Heart right ventricle (tissue), 16 donors: ENCODE data around the gene SLC52A1. TPM values are rescaled to one million over a fixed set of nuclear protein-coding genes. Genes with fewer than 3 reads are reported as not detected.

Experiments
- ATAC-seq, 8 donors: fragments of 200-7000 bp; cut with Tn5 transposase; one replicate each; pipeline ENCODE4 v1.9.1; 2020; ENCODE audit warnings: mild to moderate bottlenecking in 8 of 8, moderate library complexity in 8 of 8, moderate number of reproducible peaks in 1 of 8
- DNase-seq, 2 donors: peaks; one replicate each; pipeline ENCODE4 v3.0.0-alpha.2; 2020
- H3K27ac ChIP-seq, 10 donors: fragments of 200-600 bp; sonication (generic) in 2 of 10; one replicate each; pipeline versions ENCODE4 v1.5.0 to v1.8.0; 2020 to 2022; ENCODE audit warnings: mild to moderate bottlenecking in 3 of 10
- H3K27me3 ChIP-seq, 7 donors: fragments of 200-600 bp; one replicate each; pipeline ENCODE4 v1.8.0; 2021 to 2022; ENCODE audit warnings: mild to moderate bottlenecking in 2 of 7
- H3K36me3 ChIP-seq, 9 donors: fragments of 200-600 bp; sonication (generic) in 1 of 9; one replicate each; pipeline versions ENCODE4 v1.5.0 to v1.8.0; 2020 to 2022; ENCODE audit warnings: mild to moderate bottlenecking in 2 of 9
- H3K4me1 ChIP-seq, 9 donors: fragments of 200-600 bp; sonication (generic) in 1 of 9; one replicate each; pipeline versions ENCODE4 v1.5.0 to v1.8.0; 2020 to 2022; ENCODE audit warnings: mild to moderate bottlenecking in 4 of 9
- H3K4me3 ChIP-seq, 10 donors: fragments of 200-600 bp; sonication (generic) in 2 of 10; one replicate each; pipeline versions ENCODE4 v1.5.0 to v1.8.0; 2020 to 2022; ENCODE audit warnings: mild to moderate bottlenecking in 7 of 10, moderate library complexity in 2 of 10
- H3K9me3 ChIP-seq, 11 donors: fragments of 200-600 bp in 10 of 11; sonication (generic) in 2 of 11; one replicate each; pipeline versions ENCODE4 v1.5.0 to v1.8.0; 2013 to 2022; ENCODE audit warnings: mild to moderate bottlenecking in 2 of 11, control low read depth in 1 of 11, moderate library complexity in 1 of 11
- WGBS, 2 donors: extraction: QIAGEN DNeasy Blood & Tissue Kit; methylation state at CpG; one replicate each; pipeline ENCODE4 v1.1.7; 2013; ENCODE audit warnings: inconsistent platforms in 1 of 2; 5-methylcytosine and 5-hydroxymethylcytosine counted together
- intact Hi-C, 10 donors: fragments of 100-400 bp; cut with DNase I; formaldehyde crosslinking; loops; one replicate each; pipeline versions ENCODE4 v1.11.1 to v1.14.2; 2022
- polyA plus RNA-seq, 2 donors: library from polyadenylated mRNA; stranded (reverse); fragments of 200-250 nt; gene quantifications; one replicate each; pipeline ENCODE4 v1.2.3, GENCODE V29; 2013
- total RNA-seq, 10 donors: library from RNA; stranded (reverse); fragmentation: NEBNext Ultra II Directional in 3 of 10; extraction: Animal tissue kit (Norgen Biotek cat#: 25700) in 3 of 10; gene quantifications; one replicate each; pipeline versions ENCODE4 v1.2.1 to v1.2.4, GENCODE V29; 2021 to 2023
- TF ChIP-seq, protein P1 (sequence below), 9 donors: fragments of 200-600 bp; sonication (generic) in 2 of 9; IDR thresholded peaks; one replicate each; pipeline versions ENCODE4 v1.5.0 to v1.8.0; 2021 to 2022; ENCODE audit warnings: antibody characterized with exemption in 9 of 9, mild to moderate bottlenecking in 5 of 9, moderate library complexity in 1 of 9
- donor health status: Arrhythmogenic right ventricular cardiomyopathy.
- donor health status: ischemic (EF 13 %, LVEDD 7.1; RV severe dilation, severe dysfunction).
- donor health status: healthy with polysubstance abuse.
- donor health status: DM: no; HTN: yes; CAD: no.
- donor health status: DM: no; HTN: no; CAD: no.
- donor health status: ischemic (EF 25% LVEDD 6.9; RV normal size, moderate dysfunction).
- donor health status: ischemic (EF 25% LVEDD 5.7; RV mildly dilated, moderate dysfunction).
- donor health status: healthy.
- donor health status: DM: yes; HTN: yes; CAD: no.
- donor health status: Ischemic cardiomyopathy.
- donor health status: ischemic (EF 35%, LVEDD 5.7; RV mildly dilated, moderate dysfunction).
- donor health status: nonischemic (EF 11% LVEDD 7.7; RV severe dilation, severe dysfunction).
- donor health status: DM: yes; HTN: yes; CAD: no.
- donor health status: PGD.
- donor health status: ischemic (EF 29% LVEDD 5.4; RV normal size, mild dysfunction).
- donor health status: nonischemic (EF 23%, LVEDD 6.1; RV moderate dilation, normal function).

The SLC52A1 gene
- total and polyA plus RNA-seq, 12 donors: 0.11 to 0.14 (median 0.12) TPM; not detected in 9

GRCh38 chr17:5027916-5028315, 7.3 kb downstream of the SLC52A1 start:
- 68 to 73% methylated on average over 5 of the region's 5 CpGs for WGBS, 2 donors
- ATAC-seq: no peak
- TF ChIP-seq, protein P1, sequence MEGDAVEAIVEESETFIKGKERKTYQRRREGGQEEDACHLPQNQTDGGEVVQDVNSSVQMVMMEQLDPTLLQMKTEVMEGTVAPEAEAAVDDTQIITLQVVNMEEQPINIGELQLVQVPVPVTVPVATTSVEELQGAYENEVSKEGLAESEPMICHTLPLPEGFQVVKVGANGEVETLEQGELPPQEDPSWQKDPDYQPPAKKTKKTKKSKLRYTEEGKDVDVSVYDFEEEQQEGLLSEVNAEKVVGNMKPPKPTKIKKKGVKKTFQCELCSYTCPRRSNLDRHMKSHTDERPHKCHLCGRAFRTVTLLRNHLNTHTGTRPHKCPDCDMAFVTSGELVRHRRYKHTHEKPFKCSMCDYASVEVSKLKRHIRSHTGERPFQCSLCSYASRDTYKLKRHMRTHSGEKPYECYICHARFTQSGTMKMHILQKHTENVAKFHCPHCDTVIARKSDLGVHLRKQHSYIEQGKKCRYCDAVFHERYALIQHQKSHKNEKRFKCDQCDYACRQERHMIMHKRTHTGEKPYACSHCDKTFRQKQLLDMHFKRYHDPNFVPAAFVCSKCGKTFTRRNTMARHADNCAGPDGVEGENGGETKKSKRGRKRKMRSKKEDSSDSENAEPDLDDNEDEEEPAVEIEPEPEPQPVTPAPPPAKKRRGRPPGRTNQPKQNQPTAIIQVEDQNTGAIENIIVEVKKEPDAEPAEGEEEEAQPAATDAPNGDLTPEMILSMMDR (IDR thresholded peaks at IDR 0.05): no peak
- Histone ChIP-seq H3K4me3 (no peak overlapping the region), H3K4me1 (peaks cover 0 to 19% (median 7%) of the 10 kb centered on the region in 9 donors), H3K9me3 (no peaks in the 10 kb centered on the region), H3K27me3 (no peaks in the 10 kb centered on the region), H3K27ac (no peak overlapping the region), H3K36me3 (peaks cover 0 to 24% (median 12%) of the 10 kb centered on the region in 9 donors)
- DNase-seq: no peak
- intact Hi-C loops: loop anchor here in 1 of 10 donors (5.0 kb wide), 1 partner anchor 34 kb away; no protein-coding TSS in a partner anchor

DNA sequence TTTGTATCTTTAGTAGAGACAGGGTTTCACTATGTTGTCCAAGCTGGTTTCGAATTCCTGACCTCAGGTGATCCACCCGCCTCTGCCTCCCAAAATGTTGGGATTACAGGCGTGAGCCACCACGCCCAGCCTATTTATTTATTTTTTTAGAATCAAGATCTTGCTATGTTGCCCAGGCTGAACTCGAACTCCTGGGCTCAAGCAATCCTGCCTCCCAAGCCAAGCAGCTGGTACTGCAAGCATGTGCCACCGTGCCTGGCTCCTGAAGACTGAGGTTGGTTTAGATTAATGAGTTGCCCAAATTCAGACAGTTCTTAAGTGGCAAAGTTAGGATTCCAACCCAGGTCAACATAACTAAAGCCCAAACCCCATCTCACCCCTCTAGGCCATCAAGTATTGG, 7.9 kb downstream of the SLC52A1 start:
- WGBS, 2 donors: 83 to 93% methylated on average over 6 of the region's 6 CpGs
- ATAC-seq (no peak), DNase-seq (no peak)
- peaks cover 0 to 30% (median 18%) of the 10 kb centered on the region in 9 donors for H3K36me3 ChIP-seq
- no peaks in the 10 kb centered on the region for H3K9me3 ChIP-seq
- TF ChIP-seq, protein P1 (IDR thresholded peaks at IDR 0.05): no peak
- intact Hi-C loops: loop anchor here in 1 of 10 donors (5.0 kb wide), 1 partner anchor 35 kb away; no protein-coding TSS in a partner anchor
- no peak overlapping the region for H3K27ac ChIP-seq
- H3K4me1 ChIP-seq: peaks cover 0 to 19% (median 7%) of the 10 kb centered on the region in 9 donors
- H3K27me3 ChIP-seq: no peaks in the 10 kb centered on the region
- no peak overlapping the region for H3K4me3 ChIP-seq

DNA sequence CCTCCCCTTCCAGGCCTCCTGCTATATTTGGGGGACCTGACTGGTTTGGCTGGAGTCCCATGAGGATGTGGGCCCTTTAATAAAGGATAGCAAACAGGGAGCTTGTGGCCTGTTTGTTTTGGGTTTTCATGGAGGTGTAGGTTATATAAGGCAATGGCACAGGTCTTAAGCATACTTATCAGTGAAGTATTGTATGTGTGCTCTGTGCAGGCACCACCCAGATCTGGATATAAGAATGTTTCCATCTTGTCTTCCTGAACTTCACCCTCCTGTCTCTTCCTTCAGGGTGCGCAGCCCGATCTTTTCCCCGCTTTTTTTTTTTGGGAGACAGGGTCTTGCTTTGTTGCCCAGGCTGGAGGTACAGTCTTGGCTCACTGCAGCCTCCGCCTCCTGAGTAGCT, 10.6 kb downstream of the SLC52A1 start:
- Histone ChIP-seq H3K27ac (no peak overlapping the region), H3K36me3 (peaks cover 0 to 57% (median 41%) of the 10 kb centered on the region in 9 donors), H3K9me3 (no peaks in the 10 kb centered on the region), H3K4me3 (no peak overlapping the region), H3K27me3 (no peaks in the 10 kb centered on the region), H3K4me1 (peaks cover 0 to 12% (median 0%) of the 10 kb centered on the region in 9 donors)
- DNase-seq (no peak), ATAC-seq (peak in 1 of 8 donors; percentile 4)
- intact Hi-C loops: loop anchor here in 1 of 10 donors (5.0 kb wide), 1 partner anchor 38 kb away; no protein-coding TSS in a partner anchor
- TF ChIP-seq, protein P1 (IDR thresholded peaks at IDR 0.05): no peak
- 95 to 99% methylated on average over 4 of the region's 4 CpGs for WGBS, 2 donors

- ATAC-seq: peak in 2 of 8 donors; percentile 3 to 19
- Histone ChIP-seq H3K4me3 (no peak overlapping the region), H3K27ac (no peak overlapping the region), H3K36me3 (peaks cover 0 to 66% (median 46%) of the 10 kb centered on the region in 9 donors), H3K9me3 (no peaks in the 10 kb centered on the region), H3K4me1 (peaks cover 0 to 12% (median 0%) of the 10 kb centered on the region in 9 donors), H3K27me3 (no peaks in the 10 kb centered on the region)
- DNase-seq: no peak
- intact Hi-C loops: no loop called here
- 92 to 93% methylated on average over 29 of the region's 29 CpGs for WGBS, 2 donors
- TF ChIP-seq, protein P1 (IDR thresholded peaks at IDR 0.05): no peak
These were observed 11.6 kb downstream of the SLC52A1 start for GRCh38 chr17:5023588-5024147.
